GM23248 (cell line): ENCODE results near the gene SIT1.

Experiments
- EZH2 ChIP-seq: fragments of 200-600 bp; sonication (generic); IDR thresholded peaks from 2 replicates; pipeline ENCODE4 v1.6.1; 2018; ENCODE audit warnings: antibody characterized with exemption, mild to moderate bottlenecking; ENCODE audit not compliant: insufficient read depth, poor library complexity, severe bottlenecking
- EZH2phosphoT487 ChIP-seq: fragments of 200-600 bp; sonication (generic); IDR thresholded peaks from 2 replicates; pipeline ENCODE4 v1.6.1; 2018; ENCODE audit warnings: antibody characterized with exemption, moderate library complexity, mild to moderate bottlenecking, low read depth; ENCODE audit not compliant: insufficient read depth

- no peak for TF ChIP-seq EZH2
- no peak for TF ChIP-seq EZH2phosphoT487
Measured at GRCh38 chr9:35680331-35681105, 29.8 kb upstream of the SIT1 start.
